VCaP (cell line): ENCODE data around the gene LGALSL.
"Not testable (repeated sequence)": the region's sequence is repeated elsewhere in the genome, so short reads cannot be mapped to it uniquely, and the experiment has no call there.

Source experiments
- H3K27ac ChIP-seq: fragments of 450-650 bp; 2 replicates; pipeline ENCODE4 v1.5.1; 2017
- CTCF ChIP-seq: fragments of 450-650 bp; conservative IDR thresholded peaks from 2 replicates; pipeline ENCODE4 v1.5.1; 2017; ENCODE audit warnings: mild to moderate bottlenecking, moderate library complexity

The LGALSL gene

DNA sequence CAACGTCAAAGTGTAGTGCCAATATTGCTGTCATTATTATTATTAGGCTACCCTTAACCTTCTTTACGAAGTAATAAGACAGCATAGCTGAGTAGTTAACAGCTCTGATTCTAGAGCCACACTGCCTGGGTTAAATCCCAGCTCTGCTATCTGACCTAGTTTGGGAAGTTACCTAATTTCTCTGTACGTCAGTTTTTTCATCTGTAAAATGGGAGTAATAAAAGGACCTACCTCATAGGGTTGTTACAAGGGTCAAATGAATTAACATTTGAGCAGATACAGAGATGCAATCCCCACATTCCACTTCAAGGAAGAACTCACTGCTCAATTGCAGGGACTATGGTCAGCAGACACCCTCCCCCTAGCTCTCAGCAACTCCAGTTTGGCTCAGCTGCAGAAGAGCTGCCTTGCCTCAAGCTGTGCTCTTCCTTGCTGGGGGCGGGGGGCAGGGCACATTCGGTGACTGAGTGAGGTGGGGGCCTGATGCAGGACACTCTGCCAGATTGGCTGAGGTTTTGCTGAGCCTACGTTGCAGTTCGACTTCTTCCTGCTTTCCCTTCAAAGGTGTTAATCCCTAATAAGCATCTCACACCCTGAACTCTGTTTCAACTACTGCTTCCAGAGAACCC is 11.0 kb upstream of the LGALSL start:
- no peak overlapping the region for H3K27ac ChIP-seq
- no peak for TF ChIP-seq CTCF

- H3K27ac ChIP-seq, result not testable (repeated sequence)
Observed at GRCh38 chr2:64445970-64446369, 8.0 kb upstream of the LGALSL start.

GRCh38 chr2:64447317-64448040 is 6.5 kb upstream of the LGALSL start:
- no peak for TF ChIP-seq CTCF

DNA sequence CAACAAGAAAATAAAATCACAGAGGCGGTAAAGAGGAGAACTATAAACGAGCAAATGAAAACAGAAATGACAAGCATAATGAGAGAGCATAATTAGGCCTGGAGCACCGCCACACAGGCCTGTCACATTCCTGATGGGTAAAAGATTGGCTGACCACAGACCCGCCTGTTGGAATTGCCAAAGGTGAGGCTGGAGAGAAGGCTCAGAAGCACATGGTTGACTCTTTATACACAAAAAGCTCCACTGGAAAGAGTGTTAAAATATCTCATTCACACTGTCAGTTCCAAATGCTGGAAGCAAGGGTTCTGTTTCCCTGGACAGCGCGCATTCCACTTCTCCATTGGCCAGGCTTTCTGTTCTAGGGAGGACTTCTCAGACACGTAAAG is 5.9 kb upstream of the LGALSL start:
- no peak overlapping the region for H3K27ac ChIP-seq
- TF ChIP-seq CTCF, result no peak

More at GRCh38 chr2:64447317-64448040, 6.5 kb upstream of the LGALSL start:
- no peak overlapping the region for H3K27ac ChIP-seq

DNA sequence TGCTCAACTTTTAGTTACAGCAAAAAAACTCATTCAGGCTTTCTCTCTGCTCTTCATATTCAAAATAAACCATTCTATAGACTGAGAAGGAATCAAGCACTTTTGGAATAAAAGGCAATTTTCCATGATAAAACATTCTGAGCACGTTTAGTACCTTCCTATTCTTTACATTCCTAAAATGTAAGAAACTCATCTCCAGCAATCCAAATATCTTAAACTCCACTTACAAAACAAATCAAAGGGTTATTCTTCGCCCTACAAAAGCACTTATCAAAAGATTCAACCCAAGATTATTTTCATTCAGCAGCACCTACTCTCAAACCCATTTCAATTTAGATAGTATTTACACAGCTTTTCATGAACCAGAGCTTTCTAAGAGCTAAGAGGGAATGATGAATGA is 2.9 kb upstream of the LGALSL start:
- no peak for TF ChIP-seq CTCF
- no peak overlapping the region for H3K27ac ChIP-seq

- TF ChIP-seq CTCF, result no peak
- H3K27ac ChIP-seq, result peak overlapping the region; percentile 96
Observed at GRCh38 chr2:64454386-64455332, 697 bp downstream of the LGALSL start.

- TF ChIP-seq CTCF, result no peak; the same call in 1 of the 2 replicates
- peak overlapping the region; percentile 96 for H3K27ac ChIP-seq
Observed at GRCh38 chr2:64455545-64455944, 1.6 kb downstream of the LGALSL start.
